Ecto neural progenitor cell (in vitro differentiated cells): ENCODE data around the gene CD27.
"Not testable (repeated sequence)": the region's sequence is repeated elsewhere in the genome, so short reads cannot be mapped to it uniquely, and the experiment has no call there.

Experiments used
- DNase-seq: peaks from one replicate; pipeline ENCODE4 v3.0.0-alpha.2; 2018; ENCODE audit warnings: low spot score

CD27 gene

GRCh38 chr12:6461401-6462233 lies 16.9 kb downstream of the CD27 start:
- no peak for DNase-seq

GRCh38 chr12:6462234-6462995 lies 17.7 kb downstream of the CD27 start:
- no peak for DNase-seq

- DNase-seq: no peak
Observed at GRCh38 chr12:6463216-6463615, 18.5 kb downstream of the CD27 start.

GRCh38 chr12:6463858-6464257 lies 19.1 kb downstream of the CD27 start:
- no peak for DNase-seq

GRCh38 chr12:6464531-6464930 lies 19.8 kb downstream of the CD27 start:
- DNase-seq: no peak

- DNase-seq: no peak
Observed at GRCh38 chr12:6465467-6466183, 20.9 kb downstream of the CD27 start.

- DNase-seq: no peak
Observed at GRCh38 chr12:6466184-6466573, 21.4 kb downstream of the CD27 start.

- DNase-seq: not testable (repeated sequence)
Observed at GRCh38 chr12:6466751-6467150, 22.0 kb downstream of the CD27 start.

- not testable (repeated sequence) for DNase-seq
Observed at GRCh38 chr12:6467571-6468282, 23.0 kb downstream of the CD27 start.

- no peak for DNase-seq
Observed at GRCh38 chr12:6468283-6468575, 23.5 kb downstream of the CD27 start.

- no peak for DNase-seq
Observed at GRCh38 chr12:6469092-6469491, 24.3 kb downstream of the CD27 start.

- no peak for DNase-seq
Observed at GRCh38 chr12:6469609-6470374, 25.0 kb downstream of the CD27 start.

- DNase-seq: peak; percentile 100
Observed at GRCh38 chr12:6470375-6471163, 25.8 kb downstream of the CD27 start, which contains the start of gene VAMP1. Gene VAMP1 (minus strand): TSS chr12:6470677. CDS start chr12:6470531, 146 bp downstream.

GRCh38 chr12:6471989-6472360 lies 27.2 kb downstream of the CD27 start:
- DNase-seq: no peak

- no peak for DNase-seq
Observed at GRCh38 chr12:6472491-6472890, 27.7 kb downstream of the CD27 start.

- not testable (repeated sequence) for DNase-seq
Observed at GRCh38 chr12:6475233-6475975, 30.6 kb downstream of the CD27 start.

- DNase-seq: no peak
Observed at GRCh38 chr12:6476489-6476888, 31.7 kb downstream of the CD27 start.

GRCh38 chr12:6477601-6478377 lies 33.0 kb downstream of the CD27 start:
- not testable (repeated sequence) for DNase-seq

- DNase-seq: no peak
Observed at GRCh38 chr12:6478416-6478815, 33.7 kb downstream of the CD27 start.
